GM18517 (cell line): Measurements from ENCODE around the gene RAB11A.
"Not testable (repeated sequence)": the region's sequence is repeated elsewhere in the genome, so short reads cannot be mapped to it uniquely, and the experiment has no call there.

ENCODE experiments used
- ATAC-seq: cut with Tn5 transposase; IDR thresholded peaks from one replicate; pipeline ENCODE4 v1.9.1; 2021; ENCODE audit warnings: mild to moderate bottlenecking, moderate library complexity; ENCODE audit not compliant: unreplicated experiment

RAB11A gene

GRCh38 chr15:65841121-65841930 lies 28.0 kb upstream of the RAB11A start:
- no peak for ATAC-seq

GRCh38 chr15:65845826-65846519 lies 23.3 kb upstream of the RAB11A start:
- ATAC-seq: no peak

GRCh38 chr15:65847989-65848388 lies 21.3 kb upstream of the RAB11A start:
- ATAC-seq: no peak

- no peak for ATAC-seq
Observed at GRCh38 chr15:65851981-65852380, 17.3 kb upstream of the RAB11A start.

- no peak for ATAC-seq
Observed at GRCh38 chr15:65856821-65857455, 12.4 kb upstream of the RAB11A start.

GRCh38 chr15:65857718-65858402 lies 11.4 kb upstream of the RAB11A start:
- ATAC-seq: no peak

GRCh38 chr15:65862682-65863081 lies 6.6 kb upstream of the RAB11A start:
- no peak for ATAC-seq

- no peak for ATAC-seq
Observed at GRCh38 chr15:65863106-65863505, 6.2 kb upstream of the RAB11A start.

GRCh38 chr15:65867244-65867643 lies 2.0 kb upstream of the RAB11A start:
- no peak for ATAC-seq

- ATAC-seq: not testable (repeated sequence)
Observed at GRCh38 chr15:65867933-65868332, 1.4 kb upstream of the RAB11A start.

GRCh38 chr15:65868546-65869125 lies 655 bp upstream of the RAB11A start:
- ATAC-seq: no peak

- no peak for ATAC-seq
Observed at GRCh38 chr15:65869954-65870871, 922 bp downstream of the RAB11A start.

GRCh38 chr15:65870889-65871533 lies 1.7 kb downstream of the RAB11A start:
- no peak for ATAC-seq

GRCh38 chr15:65871886-65872285 lies 2.6 kb downstream of the RAB11A start:
- ATAC-seq: not testable (repeated sequence)

- ATAC-seq: not testable (repeated sequence)
Observed at GRCh38 chr15:65872596-65872995, 3.3 kb downstream of the RAB11A start.

GRCh38 chr15:65873256-65873655 lies 4.0 kb downstream of the RAB11A start:
- no peak for ATAC-seq

GRCh38 chr15:65875458-65875857 lies 6.2 kb downstream of the RAB11A start:
- ATAC-seq: no peak

GRCh38 chr15:65877749-65878148 lies 8.5 kb downstream of the RAB11A start:
- no peak for ATAC-seq

GRCh38 chr15:65881766-65882434 lies 12.6 kb downstream of the RAB11A start:
- ATAC-seq: no peak
